PC-9 (cell line): Measurements from ENCODE around the gene NECTIN1. TPM values are rescaled to one million over a fixed set of nuclear protein-coding genes. Genes with fewer than 3 reads are reported as not detected.

Experiments used
- BruUV-seq: library from RNA; stranded (reverse); fragments of 400-500 nt; replicated peaks from 2 replicates; lab custom pipeline; 2021; lab: Mats Ljungman, UMichigan
- CTCF ChIA-PET: fragments of 300-600 bp; sonication (Branson Sonifier 250); formaldehyde crosslinking; loops from one replicate; lab custom pipeline; 2022; ENCODE audit warnings: antibody characterized with exemption; lab: Charles Lee
- POLR2A ChIA-PET: fragments of 300-600 bp; sonication (Branson Sonifier 250); formaldehyde crosslinking; loops from one replicate; lab custom pipeline; 2022; ENCODE audit warnings: antibody characterized with exemption; ENCODE audit not compliant: unreplicated experiment; lab: Charles Lee
- DNase-seq, 2 experiments: peaks; one replicate each; pipeline versions ENCODE4 v3.0.0 to v3.0.0-alpha.2; 2015 to 2022; ENCODE audit warnings: mixed read lengths in 1 of 2
- H2AFZ ChIP-seq: fragments of 200-600 bp; sonication (generic); 2 replicates; pipeline ENCODE4 v1.8.1; 2017; ENCODE audit warnings: antibody characterized with exemption
- H3F3A ChIP-seq: fragments of 200-600 bp; sonication (generic); 2 replicates; pipeline ENCODE4 v1.8.1; 2017; ENCODE audit warnings: antibody characterized with exemption, mild to moderate bottlenecking, low read depth; ENCODE audit not compliant: insufficient read depth
- H3K27ac ChIP-seq: fragments of 200-600 bp; sonication (generic); 2 replicates; pipeline ENCODE4 v1.6.1; 2016; ENCODE audit warnings: mixed run types
- H3K27me3 ChIP-seq: fragments of 200-600 bp; sonication (generic); 2 replicates; pipeline ENCODE4 v1.6.1; 2016; ENCODE audit warnings: low read depth, mixed run types; ENCODE audit not compliant: insufficient read depth
- H3K36me3 ChIP-seq: fragments of 200-600 bp; sonication (generic); 2 replicates; pipeline ENCODE4 v1.6.1; 2016; ENCODE audit warnings: low read depth, mixed run types
- H3K4me1 ChIP-seq: fragments of 200-600 bp; sonication (generic); replicated peaks from 2 replicates; pipeline ENCODE4 v1.6.1; 2016; ENCODE audit warnings: mixed run types; ENCODE audit not compliant: insufficient read depth
- H3K4me2 ChIP-seq: fragments of 200-600 bp; sonication (generic); 2 replicates; pipeline ENCODE4 v1.6.1; 2017; ENCODE audit warnings: mixed run types
- H3K4me3 ChIP-seq: fragments of 200-600 bp; sonication (generic); 2 replicates; pipeline ENCODE4 v1.6.1; 2016; ENCODE audit warnings: mixed run types
- H3K79me2 ChIP-seq: fragments of 200-600 bp; sonication (generic); 2 replicates; pipeline ENCODE4 v1.6.1; 2017; ENCODE audit warnings: low read depth, mixed run types
- H3K9me2 ChIP-seq: fragments of 200-600 bp; sonication (generic); 2 replicates; pipeline ENCODE4 v1.8.1; 2017; ENCODE audit warnings: mild to moderate bottlenecking; ENCODE audit not compliant: insufficient read depth
- H3K9me3 ChIP-seq: fragments of 200-600 bp; sonication (generic); 2 replicates; pipeline ENCODE4 v1.8.1; 2016; ENCODE audit warnings: low read depth; ENCODE audit not compliant: insufficient read depth
- H4K20me1 ChIP-seq: fragments of 200-600 bp; sonication (generic); 2 replicates; pipeline ENCODE4 v1.8.1; 2017; ENCODE audit not compliant: insufficient read depth
- EZH2 ChIP-seq: fragments of 200-600 bp; sonication (generic); IDR thresholded peaks from 2 replicates; pipeline ENCODE4 v1.8.0; 2017; ENCODE audit warnings: antibody characterized with exemption, low read depth
- intact Hi-C: fragments of 100-400 bp; cut with micrococcal nuclease; formaldehyde crosslinking; loops from one replicate; pipeline ENCODE4 v1.10.0; 2022; ENCODE audit not compliant: unreplicated experiment
- total RNA-seq: library from RNA; stranded (reverse); gene quantifications from 2 replicates; pipeline ENCODE4 v1.2.3, GENCODE V29; 2021
- TF ChIP-seq, protein P1 (sequence below): fragments of 200-600 bp; sonication (generic); conservative IDR thresholded peaks from 2 replicates; pipeline ENCODE4 v1.6.1; 2017; ENCODE audit warnings: mixed run types, antibody characterized with exemption, mild to moderate bottlenecking, moderate library complexity

NECTIN1 gene
- total RNA-seq, 1 experiment from 2014 or later: 17.6 TPM

DNA sequence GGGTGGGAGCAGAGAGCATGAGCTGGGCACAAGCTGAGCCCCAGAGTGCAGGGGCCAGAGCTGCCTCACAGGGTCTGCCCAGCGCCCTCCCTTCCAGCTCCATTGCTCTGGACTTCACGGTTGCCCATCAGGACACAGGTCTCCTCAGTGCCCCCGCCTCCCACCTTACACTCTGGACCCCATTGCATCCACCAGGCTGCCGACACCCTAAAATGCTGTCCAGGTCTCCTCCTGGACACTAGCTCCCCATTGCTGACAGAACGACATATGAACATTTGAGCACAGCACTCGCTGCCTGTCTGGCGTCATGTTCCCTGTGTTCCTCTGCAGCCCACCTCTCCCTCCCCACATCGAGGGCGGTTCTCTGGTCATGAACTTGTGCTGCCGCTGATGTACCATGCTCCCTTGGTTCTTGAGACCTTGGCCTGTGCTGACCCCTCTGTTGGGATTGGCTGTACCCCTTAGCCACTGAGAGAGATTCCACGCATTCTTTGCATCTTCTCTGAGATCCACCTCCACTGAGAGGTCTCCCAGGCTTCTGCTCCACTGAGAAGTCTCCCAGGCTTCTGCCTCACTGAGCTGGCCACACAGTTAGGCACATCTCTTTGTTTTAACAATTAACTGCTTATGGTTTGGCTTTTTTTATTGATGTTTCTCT lies 34.2 kb upstream of the NECTIN1 start:
- Histone ChIP-seq H3K27ac (no peak overlapping the region), H3F3A (no peaks in the 10 kb centered on the region), H2AFZ (no peak overlapping the region), H3K4me3 (no peak overlapping the region), H3K27me3 (peaks cover 31% of the 10 kb centered on the region; the same call in 1 of the 2 replicates), H3K36me3 (no peaks in the 10 kb centered on the region), H4K20me1 (no peaks in the 10 kb centered on the region), H3K4me2 (no peak overlapping the region), H3K9me3 (no peaks in the 10 kb centered on the region), H3K79me2 (no peaks in the 10 kb centered on the region), H3K9me2 (no peaks in the 10 kb centered on the region), H3K4me1 (peaks cover 13% of the 10 kb centered on the region)
- no peak for DNase-seq
- ChIA-PET POLR2A (no interaction called here), CTCF (interaction anchor here (0.8 kb wide), 1 partner anchor 34 kb away, joined by 17 read pairs; the partner anchor contains the start of gene NECTIN1)
- BruUV-seq: no TSS peak
- intact Hi-C loops: no loop called here
- TF ChIP-seq, protein P1, sequence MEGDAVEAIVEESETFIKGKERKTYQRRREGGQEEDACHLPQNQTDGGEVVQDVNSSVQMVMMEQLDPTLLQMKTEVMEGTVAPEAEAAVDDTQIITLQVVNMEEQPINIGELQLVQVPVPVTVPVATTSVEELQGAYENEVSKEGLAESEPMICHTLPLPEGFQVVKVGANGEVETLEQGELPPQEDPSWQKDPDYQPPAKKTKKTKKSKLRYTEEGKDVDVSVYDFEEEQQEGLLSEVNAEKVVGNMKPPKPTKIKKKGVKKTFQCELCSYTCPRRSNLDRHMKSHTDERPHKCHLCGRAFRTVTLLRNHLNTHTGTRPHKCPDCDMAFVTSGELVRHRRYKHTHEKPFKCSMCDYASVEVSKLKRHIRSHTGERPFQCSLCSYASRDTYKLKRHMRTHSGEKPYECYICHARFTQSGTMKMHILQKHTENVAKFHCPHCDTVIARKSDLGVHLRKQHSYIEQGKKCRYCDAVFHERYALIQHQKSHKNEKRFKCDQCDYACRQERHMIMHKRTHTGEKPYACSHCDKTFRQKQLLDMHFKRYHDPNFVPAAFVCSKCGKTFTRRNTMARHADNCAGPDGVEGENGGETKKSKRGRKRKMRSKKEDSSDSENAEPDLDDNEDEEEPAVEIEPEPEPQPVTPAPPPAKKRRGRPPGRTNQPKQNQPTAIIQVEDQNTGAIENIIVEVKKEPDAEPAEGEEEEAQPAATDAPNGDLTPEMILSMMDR: no peak
- TF ChIP-seq EZH2: no peak

DNA sequence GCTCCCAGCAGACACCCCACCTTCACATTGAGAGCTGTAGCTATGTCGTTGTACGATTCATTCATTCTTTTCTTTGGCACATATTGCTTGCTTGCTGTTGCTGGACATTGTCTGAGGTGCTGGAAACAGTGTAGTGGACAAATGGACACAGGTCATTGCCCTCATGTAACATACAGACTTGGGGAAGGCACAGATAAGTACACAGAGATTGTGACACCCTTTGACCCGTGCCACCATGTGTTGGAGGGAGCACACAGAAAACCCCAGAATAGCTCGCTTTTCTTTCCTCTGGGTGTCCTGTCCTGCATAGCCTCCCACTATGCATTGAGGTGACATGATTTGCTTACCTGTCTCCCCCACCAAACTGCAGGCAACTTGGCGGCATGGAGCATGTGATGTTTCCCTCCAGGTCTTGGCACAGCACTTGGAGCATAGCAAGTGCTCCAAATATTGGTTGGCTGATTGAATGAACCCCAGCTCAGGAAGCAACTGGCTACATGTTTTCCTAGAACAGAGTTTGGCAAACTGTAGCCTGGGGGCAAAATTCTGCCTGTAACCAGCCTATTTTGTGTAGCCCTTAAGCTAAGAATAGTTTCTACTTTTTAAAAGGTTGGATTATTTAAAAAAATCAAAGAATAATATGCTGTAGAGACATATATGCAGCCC lies 30.9 kb upstream of the NECTIN1 start:
- Histone ChIP-seq H2AFZ (no peak overlapping the region), H4K20me1 (no peaks in the 10 kb centered on the region), H3K9me2 (no peaks in the 10 kb centered on the region), H3K4me2 (0 out of 2 replicates have a peak overlapping the region, but pooled peaks have one; percentile 3), H3K4me3 (no peak overlapping the region), H3K27me3 (peaks cover 28% of the 10 kb centered on the region; the same call in 1 of the 2 replicates), H3K27ac (no peak overlapping the region), H3K36me3 (no peaks in the 10 kb centered on the region), H3K79me2 (no peaks in the 10 kb centered on the region), H3K9me3 (no peaks in the 10 kb centered on the region), H3F3A (no peaks in the 10 kb centered on the region), H3K4me1 (peaks cover 13% of the 10 kb centered on the region)
- ChIA-PET POLR2A (no interaction called here), CTCF (interaction anchor here (0.6 kb wide), 1 partner anchor 31 kb away, joined by 4 read pairs; the partner anchor contains the start of gene NECTIN1)
- no peak for DNase-seq
- intact Hi-C loops: no loop called here
- BruUV-seq: no TSS peak
- TF ChIP-seq EZH2: no peak
- TF ChIP-seq, protein P1: no peak

DNA sequence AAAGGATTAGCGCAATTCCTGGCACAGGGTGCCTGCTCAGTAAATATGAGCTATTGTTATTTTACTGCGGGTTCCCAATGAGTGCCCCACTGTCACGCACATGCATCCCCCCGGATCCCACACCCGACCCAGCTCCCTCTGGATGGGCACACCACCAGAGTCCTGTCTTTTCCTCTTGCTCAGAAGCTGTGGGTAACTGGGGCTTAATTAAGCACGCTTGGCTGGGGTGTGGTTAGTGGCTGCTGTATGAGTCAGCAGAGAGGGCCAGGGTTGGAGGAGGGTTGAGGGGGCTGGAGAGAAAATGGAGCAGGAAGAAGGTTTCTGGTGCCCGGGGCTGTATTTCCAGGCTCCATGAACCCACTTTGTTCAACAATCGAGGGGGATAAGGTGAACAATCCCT lies 30.3 kb upstream of the NECTIN1 start:
- Histone ChIP-seq H2AFZ (no peak overlapping the region), H3K27ac (no peak overlapping the region), H3K36me3 (no peaks in the 10 kb centered on the region), H3F3A (no peaks in the 10 kb centered on the region), H3K4me3 (no peak overlapping the region), H3K4me2 (peak overlapping the region; percentile 17; the same call in 1 of the 2 replicates), H3K79me2 (no peaks in the 10 kb centered on the region), H3K9me2 (no peaks in the 10 kb centered on the region), H4K20me1 (no peaks in the 10 kb centered on the region), H3K4me1 (peaks cover 13% of the 10 kb centered on the region), H3K27me3 (peaks cover 34% of the 10 kb centered on the region), H3K9me3 (no peaks in the 10 kb centered on the region)
- ChIA-PET POLR2A (no interaction called here), CTCF (interaction anchor here (0.6 kb wide), 1 partner anchor 30 kb away, joined by 4 read pairs; the partner anchor contains the start of gene NECTIN1)
- TF ChIP-seq EZH2: no peak
- DNase-seq: peak; percentile 31 to 60
- intact Hi-C loops: no loop called here
- BruUV-seq: no TSS peak
